HEK293 (cell line): ENCODE results near the gene RITA1.

ENCODE experiments used
- CTCF ChIA-PET: fragments of 350-600 bp; formaldehyde crosslinking; extraction: SDS; loops from one replicate; lab custom pipeline; 2021; ENCODE audit warnings: antibody characterized with exemption; lab: Yijun Ruan, JAX
- POLR2A ChIA-PET: fragments of 300-600 bp; formaldehyde crosslinking; extraction: SDS; loops from one replicate; lab custom pipeline; 2020; ENCODE audit warnings: antibody characterized with exemption, inconsistent platforms; lab: Yijun Ruan, JAX
- H3K27ac ChIP-seq: fragments of 200-500 bp; sonication (Bioruptor generic); 2 replicates; pipeline ENCODE4 v1.5.1; 2014; ENCODE audit warnings: low read depth, low read length, control low read depth, inconsistent platforms; ENCODE audit errors: extremely low read depth
- H3K36me3 ChIP-seq, 2 experiments: fragments of 200-500 bp in 1 of 2; sonication (Bioruptor generic) in 1 of 2; 1 replicate in 1 of 2; 2 replicates in 1 of 2; pipeline ENCODE4 v1.5.1; 2014 to 2017; ENCODE audit warnings: inconsistent platforms in 2 of 2, low read length in 2 of 2; ENCODE audit not compliant: control insufficient read depth in 2 of 2, insufficient read depth in 1 of 2
- H3K4me1 ChIP-seq: fragments of 200-500 bp; sonication (Bioruptor generic); 2 replicates; pipeline ENCODE4 v1.5.1; 2014; ENCODE audit warnings: mild to moderate bottlenecking, low read length, inconsistent platforms; ENCODE audit not compliant: control insufficient read depth, insufficient read depth
- H3K4me3 ChIP-seq: 2 replicates; pipeline ENCODE4 v1.5.1; 2011; ENCODE audit warnings: low read depth, mild to moderate bottlenecking, control low read depth, low read length, moderate library complexity
- H3K9me3 ChIP-seq: fragments of 200-500 bp; sonication (Bioruptor generic); 2 replicates; pipeline ENCODE4 v1.5.1; 2014; ENCODE audit warnings: low read depth, low read length, inconsistent platforms; ENCODE audit not compliant: control insufficient read depth, insufficient read depth
- AEBP2 ChIP-seq: fragments of 450-650 bp; formaldehyde crosslinking; IDR thresholded peaks from 2 replicates; pipeline ENCODE4 v1.5.1; 2016; ENCODE audit warnings: missing biosample characterization, missing genetic modification characterization, borderline replicate concordance
- BCL11A ChIP-seq: fragments of 450-650 bp; formaldehyde crosslinking; IDR thresholded peaks from 2 replicates; pipeline ENCODE4 v1.5.1; 2016; ENCODE audit warnings: low read depth, missing biosample characterization, missing genetic modification characterization
- GLI2 ChIP-seq: fragments of 450-650 bp; formaldehyde crosslinking; IDR thresholded peaks from 2 replicates; pipeline ENCODE4; 2017; ENCODE audit warnings: missing biosample characterization, missing genetic modification characterization, low read depth, borderline replicate concordance
- HIC1 ChIP-seq: fragments of 450-650 bp; formaldehyde crosslinking; IDR thresholded peaks from 2 replicates; pipeline ENCODE4 v1.5.1; 2016; ENCODE audit warnings: missing biosample characterization, missing genetic modification characterization
- TRIM28 ChIP-seq: IDR thresholded peaks from 2 replicates; pipeline ENCODE4 v1.6.1; 2011; ENCODE audit warnings: low read length, control low read depth, borderline replicate concordance
- WT1 ChIP-seq: fragments of 450-650 bp; formaldehyde crosslinking; IDR thresholded peaks from 2 replicates; pipeline ENCODE4 v1.5.1; 2016; ENCODE audit warnings: missing biosample characterization, missing genetic modification characterization
- ZBTB1 ChIP-seq: fragments of 450-650 bp; formaldehyde crosslinking; IDR thresholded peaks from 2 replicates; pipeline ENCODE4 v1.5.1; 2016; ENCODE audit warnings: missing biosample characterization, missing genetic modification characterization
- ZIC2 ChIP-seq: fragments of 450-650 bp; formaldehyde crosslinking; IDR thresholded peaks from 2 replicates; pipeline ENCODE4 v1.5.1; 2016; ENCODE audit warnings: missing biosample characterization, missing genetic modification characterization
- ZNF10 ChIP-seq: fragments of 450-650 bp; formaldehyde crosslinking; IDR thresholded peaks from 2 replicates; pipeline ENCODE4 v1.5.1; 2017; ENCODE audit warnings: missing biosample characterization, missing genetic modification characterization
- ZNF112 ChIP-seq: fragments of 450-650 bp; formaldehyde crosslinking; IDR thresholded peaks from 2 replicates; pipeline ENCODE4 v1.5.0; 2017; ENCODE audit warnings: missing biosample characterization, missing genetic modification characterization
- ZNF155 ChIP-seq: fragments of 450-650 bp; formaldehyde crosslinking; IDR thresholded peaks from 2 replicates; pipeline ENCODE4 v1.5.1; 2016; ENCODE audit warnings: missing biosample characterization, missing genetic modification characterization
- ZNF174 ChIP-seq: fragments of 450-650 bp; formaldehyde crosslinking; IDR thresholded peaks from 2 replicates; pipeline ENCODE4 v1.5.0; 2017; ENCODE audit warnings: missing biosample characterization, mild to moderate bottlenecking, missing genetic modification characterization
- ZNF202 ChIP-seq: fragments of 450-650 bp; formaldehyde crosslinking; IDR thresholded peaks from 2 replicates; pipeline ENCODE4 v1.5.1; 2016; ENCODE audit warnings: missing biosample characterization, missing genetic modification characterization, borderline replicate concordance
- ZNF214 ChIP-seq: fragments of 450-650 bp; formaldehyde crosslinking; IDR thresholded peaks from 2 replicates; pipeline ENCODE4 v1.5.1; 2017; ENCODE audit warnings: missing biosample characterization, mild to moderate bottlenecking, missing genetic modification characterization, borderline replicate concordance
- ZNF280C ChIP-seq: fragments of 450-650 bp; formaldehyde crosslinking; IDR thresholded peaks from 2 replicates; pipeline ENCODE4 v1.5.1; 2016; ENCODE audit warnings: missing biosample characterization, missing genetic modification characterization
- ZNF514 ChIP-seq: fragments of 450-650 bp; formaldehyde crosslinking; IDR thresholded peaks from 2 replicates; pipeline ENCODE4 v1.5.1; 2016; ENCODE audit warnings: missing biosample characterization, missing genetic modification characterization
- ZNF529 ChIP-seq: fragments of 450-650 bp; formaldehyde crosslinking; IDR thresholded peaks from 2 replicates; pipeline ENCODE4 v1.5.1; 2017; ENCODE audit warnings: missing genetic modification characterization, missing biosample characterization; ENCODE audit not compliant: insufficient replicate concordance
- ZNF629 ChIP-seq: fragments of 450-650 bp; formaldehyde crosslinking; IDR thresholded peaks from 2 replicates; pipeline ENCODE4 v1.5.1; 2017; ENCODE audit warnings: missing biosample characterization, missing genetic modification characterization

The RITA1 gene

GRCh38 chr12:113201187-113202177 lies 16.0 kb downstream of the RITA1 start (continued):
- TF ChIP-seq ZNF280C (tag by site-specific recombination) (no peak), ZIC2 (tag by site-specific recombination) (0 out of 2 replicates have a peak, but pooled peaks have one; percentile 12), ZNF529 (tag by site-specific recombination) (no peak), GLI2 (tag by site-specific recombination) (no peak)

GRCh38 chr12:113202300-113203075 lies 17.0 kb downstream of the RITA1 start:
- CTCF ChIA-PET = interaction anchor here (0.6 kb wide), 1 partner anchor 108 kb away, joined by 3 read pairs; no protein-coding TSS in a partner anchor
- no peak for TF ChIP-seq ZNF155 (tag by site-specific recombination)
- TF ChIP-seq ZBTB1 (tag by site-specific recombination) = no peak
- no peak for TF ChIP-seq AEBP2 (tag by site-specific recombination)
- no peak for TF ChIP-seq TRIM28
- Histone ChIP-seq H3K4me1 (no peaks in the 10 kb centered on the region), H3K9me3 (no peaks in the 10 kb centered on the region), H3K27ac (no peak overlapping the region), H3K36me3 (no peaks in the 10 kb centered on the region), H3K4me3 (no peak overlapping the region)
- POLR2A ChIA-PET = interaction anchor here (1.0 kb wide), 1 partner anchor 19 kb away, joined by 3 read pairs; no protein-coding TSS in a partner anchor

GRCh38 chr12:113203852-113204760 lies 18.6 kb downstream of the RITA1 start:
- H3K4me1 ChIP-seq = no peaks in the 10 kb centered on the region
- H3K36me3 ChIP-seq = no peaks in the 10 kb centered on the region
- H3K4me3 ChIP-seq = no peak overlapping the region
- H3K27ac ChIP-seq = no peak overlapping the region
- no peaks in the 10 kb centered on the region for H3K9me3 ChIP-seq
- ChIA-PET CTCF (interaction anchor here (0.6 to 1.4 kb wide), 2 partner anchors 9 to 14 kb away, joined by 4 to 5 read pairs; no protein-coding TSS in a partner anchor), POLR2A (interaction anchor here (0.6 to 1.3 kb wide), 5 partner anchors 9 to 83 kb away, joined by 3 to 5 read pairs (median 4); no protein-coding TSS in a partner anchor)
- TF ChIP-seq WT1 (no peak), ZNF10 (no peak), HIC1 (tag by site-specific recombination) (no peak), BCL11A (tag by site-specific recombination) (no peak), ZNF112 (tag by site-specific recombination) (no peak), ZNF629 (no peak), ZNF214 (tag by site-specific recombination) (no peak), ZNF202 (tag by site-specific recombination) (no peak), ZNF174 (no peak), ZNF514 (no peak)
